GM23338 (cell line): Measurements from ENCODE around the gene PURA.
A peak's percentile ranks its signal among the peaks of the same experiment; 100 is the strongest.

Experiments used
- EZH2 ChIP-seq: fragments of 200-600 bp; sonication (generic); IDR thresholded peaks from one replicate; pipeline ENCODE4 v1.8.0; 2017; ENCODE audit warnings: antibody characterized with exemption, mild to moderate bottlenecking, low read depth; ENCODE audit not compliant: unreplicated experiment
- POLR2AphosphoS5 ChIP-seq: IDR thresholded peaks from 2 replicates; pipeline ENCODE4 v1.6.1; 2016; ENCODE audit warnings: antibody characterized with exemption, low read depth
- TF ChIP-seq, protein P1 (sequence below), 2 experiments: fragments of 200-600 bp in 1 of 2; sonication (generic) in 1 of 2; conservative IDR thresholded peaks; 2 replicates each; pipeline versions ENCODE4 v1.5.1 to v1.6.1; 2016 to 2017; ENCODE audit warnings: antibody characterized with exemption in 2 of 2, low read depth in 2 of 2, mild to moderate bottlenecking in 2 of 2, moderate library complexity in 1 of 2

DNA sequence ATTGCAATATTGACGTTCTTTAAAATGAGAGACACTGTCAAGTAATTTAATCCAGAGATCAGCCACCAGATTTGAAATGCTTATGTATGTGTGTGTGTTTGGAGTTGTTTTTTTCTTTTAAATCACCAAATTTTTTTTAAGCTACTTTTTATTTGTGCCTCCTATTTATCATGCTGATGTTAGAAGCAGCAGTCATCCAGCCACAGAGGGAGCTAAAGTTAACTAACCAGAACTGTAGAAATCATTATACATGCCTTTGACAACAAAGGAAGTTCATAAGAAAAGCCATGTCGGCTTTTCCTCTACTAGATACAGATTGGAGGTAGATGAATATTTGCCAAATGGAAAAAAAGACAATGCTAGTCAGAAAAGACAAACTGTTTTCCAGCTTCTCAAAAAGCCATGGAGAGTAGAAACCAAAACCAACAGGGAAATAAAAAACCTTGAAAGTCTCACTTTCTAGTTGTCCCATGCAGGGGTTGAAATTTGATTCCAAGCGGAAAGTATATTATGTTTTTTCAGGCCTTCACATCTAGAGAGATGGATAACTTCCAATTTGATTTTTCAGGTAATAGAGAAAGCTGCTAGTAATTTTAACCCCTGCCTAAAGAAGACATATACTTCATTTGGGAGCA, 4.5 kb downstream of the PURA start:
- TF ChIP-seq, protein P1, sequence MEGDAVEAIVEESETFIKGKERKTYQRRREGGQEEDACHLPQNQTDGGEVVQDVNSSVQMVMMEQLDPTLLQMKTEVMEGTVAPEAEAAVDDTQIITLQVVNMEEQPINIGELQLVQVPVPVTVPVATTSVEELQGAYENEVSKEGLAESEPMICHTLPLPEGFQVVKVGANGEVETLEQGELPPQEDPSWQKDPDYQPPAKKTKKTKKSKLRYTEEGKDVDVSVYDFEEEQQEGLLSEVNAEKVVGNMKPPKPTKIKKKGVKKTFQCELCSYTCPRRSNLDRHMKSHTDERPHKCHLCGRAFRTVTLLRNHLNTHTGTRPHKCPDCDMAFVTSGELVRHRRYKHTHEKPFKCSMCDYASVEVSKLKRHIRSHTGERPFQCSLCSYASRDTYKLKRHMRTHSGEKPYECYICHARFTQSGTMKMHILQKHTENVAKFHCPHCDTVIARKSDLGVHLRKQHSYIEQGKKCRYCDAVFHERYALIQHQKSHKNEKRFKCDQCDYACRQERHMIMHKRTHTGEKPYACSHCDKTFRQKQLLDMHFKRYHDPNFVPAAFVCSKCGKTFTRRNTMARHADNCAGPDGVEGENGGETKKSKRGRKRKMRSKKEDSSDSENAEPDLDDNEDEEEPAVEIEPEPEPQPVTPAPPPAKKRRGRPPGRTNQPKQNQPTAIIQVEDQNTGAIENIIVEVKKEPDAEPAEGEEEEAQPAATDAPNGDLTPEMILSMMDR (conservative IDR thresholded peaks at IDR 0.05; ENCODE audit: low read depth in 2 of 2) = peak in 1 of 2 experiments; percentile 26; a peak in 1 of 4 replicates
- TF ChIP-seq EZH2 (no peak), POLR2AphosphoS5 (no peak)
